Adrenal gland (tissue), 12 donors: ENCODE data around the gene FAM120B. TPM values are rescaled to one million over a fixed set of nuclear protein-coding genes. Genes with fewer than 3 reads are reported as not detected.
"Not testable (repeated sequence)": the region's sequence is repeated elsewhere in the genome, so short reads cannot be mapped to it uniquely, and the experiment has no call there.

Experiments used
- DNase-seq, 7 donors: peaks; one replicate each; pipeline ENCODE4 v3.0.0-alpha.2; 2019 to 2020
- H3K27ac ChIP-seq, 5 donors: fragments of 200-600 bp; sonication (generic) in 4 of 5; 1 replicate in 3 of 5; 2 replicates in 2 of 5; pipeline versions ENCODE4 v1.5.1 to v1.8.0; 2016 to 2020; ENCODE audit warnings: mild to moderate bottlenecking in 1 of 5
- H3K27me3 ChIP-seq: fragments of 200-600 bp; 2 replicates; pipeline ENCODE4 v1.8.0; 2021
- H3K36me3 ChIP-seq, 2 donors: fragments of 200-600 bp; replicated peaks in 1 of 2; 1 replicate in 1 of 2; 2 replicates in 1 of 2; pipeline versions ENCODE4 v1.5.1 to v1.8.0; 2018 to 2022
- H3K4me1 ChIP-seq, 2 donors: fragments of 200-600 bp; replicated peaks in 1 of 2; 1 replicate in 1 of 2; 2 replicates in 1 of 2; pipeline versions ENCODE4 v1.5.1 to v1.8.0; 2018 to 2021
- H3K4me3 ChIP-seq, 4 donors: fragments of 200-600 bp; sonication (generic) in 3 of 4; one replicate each; pipeline ENCODE4 v1.5.1; 2016 to 2018
- H3K9me3 ChIP-seq, 3 donors: fragments of 200-600 bp; sonication (generic) in 1 of 3; replicated peaks in 1 of 3; 1 replicate in 2 of 3; 2 replicates in 1 of 3; pipeline versions ENCODE4 v1.5.1 to v1.8.0; 2016 to 2021
- POLR2A ChIP-seq, 2 donors: fragments of 450-650 bp; IDR thresholded peaks; one replicate each; pipeline ENCODE4 v1.6.1; 2017; ENCODE audit warnings: antibody characterized with exemption in 2 of 2, mild to moderate bottlenecking in 2 of 2, moderate library complexity in 1 of 2
- WGBS, 4 donors: extraction: QIAGEN DNeasy Blood & Tissue Kit in 2 of 4; methylation state at CpG; one replicate each; pipeline versions ENCODE4 v1.1.5 to v1.1.7; 2013 to 2017; 5-methylcytosine and 5-hydroxymethylcytosine counted together
- intact Hi-C, 2 donors: fragments of 100-400 bp; cut with DNase I; formaldehyde crosslinking; loops; one replicate each; pipeline versions ENCODE4 v1.14.1 to v1.15.0; 2022 to 2023
- polyA plus RNA-seq, 3 donors: library from polyadenylated mRNA; stranded (reverse); fragments of 200-250 nt in 2 of 3; fragments of 350-450 nt in 1 of 3; fragmentation: Illumina TruSeq in 1 of 3; extraction: RNeasy Lipid Tissue Mini Kit (QIAGEN cat#74804) in 1 of 3; gene quantifications; one replicate each; pipeline ENCODE4 v1.2.3, GENCODE V29; 2013 to 2014
- total RNA-seq, 9 donors: library from RNA; depleted of rRNA in 4 of 9; stranded (reverse); fragments of >200 nt in 4 of 9; fragments of 120-200 nt in 1 of 9; fragmentation: NEBNext Ultra II Directional in 1 of 9; extraction: Animal tissue kit (Norgen Biotek cat#: 25700) in 1 of 9; gene quantifications; one replicate each; pipeline versions ENCODE4 v1.1.0 to v1.2.4, GENCODE V29; 2013 to 2023
- TF ChIP-seq, protein P1 (sequence below), 6 experiments: fragments of 450-650 bp in 4 of 6; fragments of 200-600 bp in 2 of 6; sonication (generic) in 1 of 6; IDR thresholded peaks; 1 replicate in 5 of 6; 2 replicates in 1 of 6; pipeline versions ENCODE4 v1.5.1 to v1.8.0; 2016 to 2021; ENCODE audit warnings: antibody characterized with exemption in 6 of 6, mild to moderate bottlenecking in 2 of 6, moderate library complexity in 1 of 6
- donor health status: healthy with polysubstance abuse.
- donor health status: Bipolar disorder and iron deficiency.
- donor health status: DM: yes; HTN: yes; CAD: no.
- donor health status: DM: no; HTN: no; CAD: no.
- donor health status: DM: no; HTN: no; CAD: no.
- donor health status: DM: yes; HTN: yes; CAD: no.

The FAM120B gene
- total and polyA plus RNA-seq, 12 donors: 12.4 to 42.0 (median 27.4) TPM

DNA sequence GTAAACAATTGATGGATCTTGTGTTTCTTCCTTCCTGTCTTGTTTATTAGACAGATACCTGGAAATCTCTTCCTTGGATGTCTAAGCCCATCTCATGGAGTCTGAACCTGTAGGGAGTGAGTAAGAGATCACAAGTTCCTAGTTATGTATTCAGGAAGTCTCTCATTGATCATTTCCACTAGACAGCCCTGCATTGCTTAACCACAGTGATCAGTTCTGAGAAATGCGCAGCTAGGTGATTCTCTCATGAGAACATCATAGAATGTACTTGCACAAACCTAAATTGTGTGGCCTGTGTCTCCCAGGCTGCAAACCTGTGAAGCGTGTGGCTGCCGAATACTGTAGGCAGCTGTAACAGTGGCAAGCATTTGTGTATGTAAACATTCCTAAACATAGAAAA is 39.1 kb downstream of the FAM120B start:
- 92 to 98% (median 97%) methylated on average over 3 of the region's 3 CpGs for WGBS, 4 donors
- no peak for DNase-seq
- intact Hi-C loops: no loop called here
- no peak overlapping the region for H3K4me3 ChIP-seq
- H3K36me3 ChIP-seq: peaks cover 0 to 25% of the 10 kb centered on the region in 2 donors
- H3K27me3 ChIP-seq: no peaks in the 10 kb centered on the region
- H3K4me1 ChIP-seq: peaks cover 0 to 8% of the 10 kb centered on the region in 2 donors
- no peaks in the 10 kb centered on the region for H3K9me3 ChIP-seq
- peak overlapping the region in 2 of 5 donors; percentile 1 to 69 for H3K27ac ChIP-seq
- no peak for TF ChIP-seq POLR2A (IDR thresholded peaks at IDR 0.05)
- TF ChIP-seq, protein P1, sequence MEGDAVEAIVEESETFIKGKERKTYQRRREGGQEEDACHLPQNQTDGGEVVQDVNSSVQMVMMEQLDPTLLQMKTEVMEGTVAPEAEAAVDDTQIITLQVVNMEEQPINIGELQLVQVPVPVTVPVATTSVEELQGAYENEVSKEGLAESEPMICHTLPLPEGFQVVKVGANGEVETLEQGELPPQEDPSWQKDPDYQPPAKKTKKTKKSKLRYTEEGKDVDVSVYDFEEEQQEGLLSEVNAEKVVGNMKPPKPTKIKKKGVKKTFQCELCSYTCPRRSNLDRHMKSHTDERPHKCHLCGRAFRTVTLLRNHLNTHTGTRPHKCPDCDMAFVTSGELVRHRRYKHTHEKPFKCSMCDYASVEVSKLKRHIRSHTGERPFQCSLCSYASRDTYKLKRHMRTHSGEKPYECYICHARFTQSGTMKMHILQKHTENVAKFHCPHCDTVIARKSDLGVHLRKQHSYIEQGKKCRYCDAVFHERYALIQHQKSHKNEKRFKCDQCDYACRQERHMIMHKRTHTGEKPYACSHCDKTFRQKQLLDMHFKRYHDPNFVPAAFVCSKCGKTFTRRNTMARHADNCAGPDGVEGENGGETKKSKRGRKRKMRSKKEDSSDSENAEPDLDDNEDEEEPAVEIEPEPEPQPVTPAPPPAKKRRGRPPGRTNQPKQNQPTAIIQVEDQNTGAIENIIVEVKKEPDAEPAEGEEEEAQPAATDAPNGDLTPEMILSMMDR (IDR thresholded peaks at IDR 0.05): no peak

DNA sequence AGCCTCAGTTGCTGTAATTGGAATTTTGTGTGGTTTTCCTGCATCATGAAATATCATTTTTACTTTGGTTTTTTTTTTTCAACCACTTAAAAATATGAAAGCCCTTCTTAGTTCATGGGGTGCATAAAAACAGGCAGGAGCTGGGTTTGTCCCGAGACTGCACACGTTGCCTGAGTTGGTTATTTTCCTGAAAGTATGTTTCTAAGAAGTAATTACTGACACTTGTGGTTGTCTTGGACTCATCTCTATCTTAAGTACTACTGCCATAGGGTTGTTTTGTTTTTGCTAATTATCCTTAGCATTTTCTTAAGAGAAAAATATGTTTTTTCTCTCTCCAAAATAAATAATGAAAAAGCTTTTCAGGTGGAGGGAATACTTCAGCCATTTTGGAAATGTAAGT is 40.1 kb downstream of the FAM120B start:
- Histone ChIP-seq H3K4me1 (peaks cover 0 to 8% of the 10 kb centered on the region in 2 donors), H3K4me3 (no peak overlapping the region), H3K27me3 (no peaks in the 10 kb centered on the region), H3K9me3 (no peaks in the 10 kb centered on the region), H3K27ac (no peak overlapping the region), H3K36me3 (peaks cover 0 to 20% of the 10 kb centered on the region in 2 donors)
- intact Hi-C loops: no loop called here
- no peak for DNase-seq
- 59 to 91% (median 87%) methylated on average over 2 of the region's 2 CpGs for WGBS, 4 donors
- TF ChIP-seq POLR2A (IDR thresholded peaks at IDR 0.05): no peak
- TF ChIP-seq, protein P1 (IDR thresholded peaks at IDR 0.05): no peak

DNA sequence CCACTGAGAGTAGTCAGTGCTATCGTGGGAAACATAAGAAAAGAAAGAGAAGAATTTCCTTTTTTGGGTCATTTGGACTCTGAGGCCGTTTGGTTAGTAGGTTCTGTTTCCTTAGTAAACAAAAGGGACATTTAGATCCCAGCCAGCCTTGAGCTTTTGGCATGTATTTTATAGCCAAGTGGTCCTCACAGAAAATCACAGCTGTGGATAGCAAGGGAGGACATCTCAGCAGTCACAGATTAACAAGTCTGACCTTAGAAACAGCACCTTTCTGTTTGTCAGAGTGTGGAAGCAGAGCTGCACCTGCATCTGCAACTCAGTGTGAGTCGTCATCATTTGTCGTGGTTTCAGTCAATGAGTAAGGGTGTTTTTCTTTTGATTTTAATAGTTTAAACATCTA is 40.5 kb downstream of the FAM120B start:
- DNase-seq: no peak
- peaks cover 0 to 20% of the 10 kb centered on the region in 2 donors for H3K36me3 ChIP-seq
- 71 to 74% (median 72%) methylated on average over 4 of the region's 4 CpGs for WGBS, 4 donors

DNA sequence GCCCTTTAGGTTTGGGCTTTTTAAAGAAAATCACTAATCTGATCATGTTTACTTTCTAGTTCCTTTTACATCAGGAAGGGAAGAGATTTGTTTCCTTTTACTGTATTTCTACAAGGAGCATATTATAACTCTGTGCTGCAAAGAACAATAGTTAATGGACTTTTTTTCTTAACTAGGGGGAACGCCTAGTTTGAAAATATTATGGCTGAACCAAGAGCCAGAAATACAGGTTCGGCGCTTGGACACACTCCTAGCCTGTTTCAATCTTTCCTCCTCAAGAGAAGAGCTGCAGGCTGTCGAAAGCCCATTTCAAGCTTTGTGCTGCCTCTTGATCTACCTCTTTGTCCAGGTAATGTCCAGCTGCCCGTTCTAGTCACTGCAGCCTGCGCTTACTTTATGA is 41.4 kb downstream of the FAM120B start:
- Histone ChIP-seq H3K4me3 (no peak overlapping the region), H3K27ac (no peak overlapping the region), H3K9me3 (no peaks in the 10 kb centered on the region), H3K4me1 (peaks cover 0 to 8% of the 10 kb centered on the region in 2 donors), H3K27me3 (no peaks in the 10 kb centered on the region), H3K36me3 (peaks cover 0 to 20% of the 10 kb centered on the region in 2 donors)
- no peak for TF ChIP-seq POLR2A (IDR thresholded peaks at IDR 0.05)
- TF ChIP-seq, protein P1 (IDR thresholded peaks at IDR 0.05): no peak
- intact Hi-C loops: no loop called here
- DNase-seq: no peak
- 94 to 96% (median 96%) methylated on average over 6 of the region's 6 CpGs for WGBS, 4 donors

More for the DNA sequence above, 40.5 kb downstream of the FAM120B start:
- Histone ChIP-seq H3K27ac (no peak overlapping the region), H3K27me3 (no peaks in the 10 kb centered on the region), H3K9me3 (no peaks in the 10 kb centered on the region), H3K4me1 (peaks cover 0 to 8% of the 10 kb centered on the region in 2 donors), H3K4me3 (no peak overlapping the region)
- no peak for TF ChIP-seq POLR2A (IDR thresholded peaks at IDR 0.05)
- TF ChIP-seq, protein P1 (IDR thresholded peaks at IDR 0.05): no peak
- intact Hi-C loops: no loop called here

DNA sequence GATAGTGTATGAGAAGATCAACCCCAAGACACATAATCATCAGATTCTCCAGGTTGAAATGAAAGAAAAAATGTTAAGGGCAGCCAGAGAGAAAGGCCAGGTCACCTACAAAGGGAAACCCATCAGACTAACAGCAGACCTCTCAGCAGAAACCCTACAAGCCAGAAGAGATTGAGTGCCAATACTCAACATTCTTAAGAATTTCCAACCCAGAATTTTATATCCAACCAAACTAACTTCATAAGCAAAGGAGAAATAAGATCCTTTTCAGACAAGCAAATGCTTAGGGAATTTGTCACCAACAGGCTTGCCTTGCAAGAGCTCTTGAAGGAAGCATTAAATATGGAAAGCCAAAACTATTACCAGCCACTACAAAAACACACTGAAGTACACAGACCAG is 44.9 kb downstream of the FAM120B start:
- H3K4me1 ChIP-seq: not testable (repeated sequence)

DNA sequence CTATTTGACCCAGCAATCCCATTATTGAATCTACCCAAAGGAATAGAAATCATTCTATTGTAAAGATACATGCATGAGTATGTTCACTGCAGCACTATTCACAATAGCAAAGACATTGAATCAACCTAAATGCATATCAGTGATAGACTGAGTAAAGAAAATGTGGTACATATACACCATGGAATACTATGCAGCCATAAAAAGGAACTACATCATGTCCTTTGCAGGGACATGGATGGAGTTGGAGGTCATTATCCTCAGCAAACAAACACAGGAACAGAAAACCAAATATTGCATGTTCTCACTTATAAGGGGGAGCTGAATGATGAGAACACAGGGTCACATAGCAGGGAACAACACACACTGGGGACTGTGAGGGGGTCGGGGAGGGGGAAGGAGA is 48.6 kb downstream of the FAM120B start:
- H3K27ac ChIP-seq, H3K4me1 ChIP-seq, DNase-seq, H3K27me3 ChIP-seq, H3K4me3 ChIP-seq, intact Hi-C loops, H3K9me3 ChIP-seq: not testable (repeated sequence)
- peaks cover 0 to 21% of the 10 kb centered on the region in 2 donors for H3K36me3 ChIP-seq
- 87 to 100% (median 95%) methylated on average over 1 of the region's 1 CpG for WGBS, 4 donors

More for the DNA sequence above, 44.9 kb downstream of the FAM120B start:
- H3K27me3 ChIP-seq, H3K4me3 ChIP-seq, H3K27ac ChIP-seq, DNase-seq, H3K9me3 ChIP-seq, intact Hi-C loops: not testable (repeated sequence)
- H3K36me3 ChIP-seq: peaks cover 0 to 20% of the 10 kb centered on the region in 2 donors
